CD4-positive, alpha-beta T cell treated with Interleukin-6 at 100 ng/mL for 8 hours (primary cell): ENCODE results near the gene ZNF787.

Experiments used
- DNase-seq: peaks from one replicate; pipeline ENCODE4 v3.0.0-alpha.2; 2020; ENCODE audit warnings: mixed read lengths, low spot score

Gene ZNF787

DNA sequence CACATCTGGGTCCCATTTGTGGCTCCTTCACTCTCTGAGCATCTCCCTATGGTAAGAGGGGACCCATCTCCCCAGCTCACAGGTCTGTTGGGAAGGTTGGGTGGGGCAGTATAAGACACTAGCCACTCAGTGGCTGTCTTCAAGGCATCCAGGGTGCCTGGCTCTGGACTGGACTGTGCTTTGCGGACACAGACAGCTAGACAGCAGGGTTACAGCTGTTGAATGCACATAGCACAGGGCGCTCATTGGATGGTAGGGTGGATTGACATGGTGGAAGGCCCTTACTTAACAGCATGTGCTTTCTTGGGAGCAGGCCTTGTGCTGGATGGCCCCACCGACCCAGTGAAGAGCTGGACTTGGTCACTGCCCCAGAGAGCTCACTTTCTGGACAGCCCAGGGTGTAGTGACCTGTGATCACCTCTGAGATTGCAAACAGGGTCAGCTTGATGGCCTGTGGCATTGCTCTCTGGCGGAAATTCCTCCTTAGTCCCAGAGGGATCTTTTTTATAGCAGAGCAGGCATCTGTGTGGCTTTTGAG is 21.9 kb upstream of the ZNF787 start:
- no peak for DNase-seq

DNA sequence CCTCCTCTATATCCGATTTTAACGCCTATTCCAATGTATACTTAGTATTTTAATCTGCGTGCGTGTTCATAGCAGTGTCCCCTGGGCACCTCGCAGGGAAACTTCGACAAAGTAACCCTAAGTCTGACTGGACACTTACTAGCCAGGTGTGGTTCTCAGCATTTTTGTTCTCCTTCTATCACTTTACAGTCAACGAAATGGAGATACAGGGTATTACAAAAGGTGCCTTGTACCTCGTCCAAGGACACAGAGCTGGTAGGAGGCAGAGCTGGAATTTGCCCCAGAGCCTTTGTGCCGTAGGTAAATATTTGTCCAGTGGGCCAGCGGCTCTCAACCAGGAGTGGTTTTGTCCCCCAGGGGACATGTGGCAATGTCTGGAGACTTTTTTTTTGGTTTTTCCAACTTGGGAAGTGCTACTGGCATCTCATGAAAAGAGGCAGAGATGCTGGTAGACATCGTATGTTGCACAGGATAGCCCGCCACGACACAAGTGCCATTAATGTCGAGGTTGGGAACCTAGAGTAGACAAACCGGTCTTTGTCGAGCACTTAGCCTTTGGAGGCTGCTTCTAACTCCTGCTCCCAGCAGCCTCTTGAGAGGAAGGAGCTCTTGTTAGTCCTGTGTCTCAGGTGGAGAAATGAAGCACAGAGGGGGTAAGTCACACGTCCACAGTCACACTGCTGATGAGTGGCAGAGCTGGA is 21.1 kb upstream of the ZNF787 start:
- no peak for DNase-seq

DNA sequence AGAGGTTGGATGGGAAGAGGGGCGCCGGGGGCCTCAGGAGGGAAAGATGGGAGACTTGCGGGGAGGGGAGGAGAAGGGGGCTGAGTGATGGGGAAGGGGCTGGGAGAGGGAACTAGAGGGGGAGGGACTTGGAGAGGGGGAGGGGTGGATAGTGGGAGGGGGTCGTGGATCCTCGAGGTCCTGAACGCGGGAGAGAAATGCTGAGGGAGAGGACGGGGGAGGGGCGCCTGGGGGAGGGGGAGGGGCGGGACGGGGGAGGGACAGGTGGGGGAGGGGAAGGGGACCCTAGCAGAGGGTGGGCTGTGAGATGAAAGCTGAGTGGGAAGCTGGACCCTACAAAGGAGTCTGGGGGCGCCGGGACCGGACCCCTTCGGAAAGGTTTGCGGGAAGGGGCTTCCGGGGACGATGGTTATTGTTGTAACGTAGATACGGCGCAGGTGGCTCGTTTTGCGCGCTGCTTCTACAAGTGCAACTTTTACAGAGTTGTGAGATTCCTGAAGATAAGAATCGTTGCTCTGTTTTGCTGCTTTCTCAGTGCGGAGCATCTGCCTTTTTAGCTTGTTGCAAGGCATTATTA is 20.4 kb upstream of the ZNF787 start:
- no peak for DNase-seq

DNA sequence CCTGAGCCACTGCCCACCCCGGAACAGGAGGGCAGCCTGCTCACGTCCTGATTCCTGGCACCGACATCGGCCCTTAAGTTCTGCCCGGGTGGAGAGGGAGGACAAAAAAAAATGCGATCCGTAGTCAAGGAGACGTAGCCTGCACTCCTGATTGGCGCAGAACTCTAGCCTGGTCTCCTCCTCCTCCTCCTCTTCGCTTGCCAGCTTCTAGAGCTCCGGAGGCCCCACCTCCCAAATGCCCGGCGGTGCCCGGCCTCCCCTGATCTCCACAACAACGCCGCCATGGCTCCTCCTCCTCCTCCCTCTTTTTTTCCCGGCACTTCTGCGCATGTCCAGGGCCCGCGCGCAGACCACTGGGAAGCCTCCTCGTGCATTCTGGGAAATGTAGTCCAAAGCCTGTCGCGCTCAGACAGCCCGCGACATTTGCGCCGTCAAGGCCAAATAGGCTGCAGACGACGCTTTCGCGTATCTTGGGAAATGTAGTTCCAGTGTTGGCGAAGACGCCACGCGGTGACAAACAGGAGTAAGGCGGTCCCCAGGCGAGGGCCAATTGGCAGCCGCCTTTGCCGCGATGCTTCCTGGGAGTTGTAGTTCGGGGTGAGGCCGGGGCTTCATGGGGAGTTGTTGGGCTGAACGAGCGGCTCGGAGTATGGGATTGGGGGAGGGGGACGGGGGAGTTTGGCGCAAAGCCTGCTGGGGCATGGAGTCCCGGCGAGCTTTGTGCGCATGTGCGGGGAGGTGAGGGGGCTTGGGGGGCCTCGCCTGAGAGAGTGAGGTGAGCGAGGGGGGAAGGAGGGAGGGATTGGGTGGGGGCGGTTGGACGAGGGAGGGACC is 19.7 kb upstream of the ZNF787 start, which contains the start of gene ZNF444:
Gene ZNF444 (plus strand): TSS at position 705 of the 834 bp plus-strand sequence. CDS start 5,625 bp downstream, outside the sequence.
- DNase-seq, result peak; percentile 100

DNA sequence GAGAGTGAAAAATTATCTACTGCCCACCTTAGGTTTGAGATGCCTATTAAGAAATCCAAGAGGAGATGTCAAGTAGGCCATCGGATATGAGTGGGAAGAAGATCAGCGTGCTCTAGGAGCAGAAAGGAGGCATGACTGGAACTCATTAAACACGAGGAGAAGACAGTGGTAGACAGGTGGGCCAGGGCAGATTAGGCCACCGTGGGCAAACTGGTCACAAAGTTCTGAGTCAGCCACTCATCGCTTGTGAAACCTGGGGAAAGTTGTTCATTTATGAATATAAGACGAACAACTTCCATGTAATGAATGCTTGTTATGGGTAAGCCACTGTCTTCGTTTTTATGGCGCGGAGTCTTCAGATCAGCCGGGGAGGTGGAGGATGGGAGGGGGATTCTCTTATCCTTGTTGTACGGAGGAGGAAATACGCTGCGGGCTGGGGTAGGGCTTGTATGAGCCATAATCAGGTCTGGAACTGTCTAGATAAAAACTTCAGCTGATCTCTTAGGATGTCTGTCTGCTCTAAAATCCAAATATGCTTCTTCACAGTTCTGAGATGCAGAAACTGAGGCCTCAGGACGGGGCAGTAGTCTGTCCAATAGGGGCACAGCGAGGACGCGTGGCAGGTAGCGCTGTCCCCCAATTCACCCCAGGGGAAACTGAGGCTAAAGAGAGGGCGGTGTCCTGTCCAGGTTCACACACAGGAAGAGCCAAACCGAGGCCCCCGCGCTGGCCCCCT is 18.9 kb upstream of the ZNF787 start:
- DNase-seq, result no peak

DNA sequence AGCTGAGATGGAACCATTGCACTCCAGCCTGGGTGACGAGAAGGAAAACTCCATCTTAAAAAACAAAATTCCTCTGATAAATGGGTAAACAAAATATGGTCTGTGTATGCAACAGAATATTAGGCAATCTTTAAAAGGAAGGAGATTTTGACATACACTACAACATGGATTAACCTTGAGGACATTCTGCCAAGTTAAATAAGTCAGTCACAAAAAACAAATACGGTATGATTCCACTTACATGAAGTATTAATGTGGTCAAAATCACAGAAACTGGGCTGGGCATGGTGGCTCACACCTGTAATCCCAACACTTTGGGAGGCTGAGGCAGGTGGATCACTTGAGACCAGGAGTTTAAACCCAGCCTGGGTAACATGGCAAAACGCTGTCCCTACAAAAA is 17.0 kb upstream of the ZNF787 start:
- DNase-seq, result no peak

DNA sequence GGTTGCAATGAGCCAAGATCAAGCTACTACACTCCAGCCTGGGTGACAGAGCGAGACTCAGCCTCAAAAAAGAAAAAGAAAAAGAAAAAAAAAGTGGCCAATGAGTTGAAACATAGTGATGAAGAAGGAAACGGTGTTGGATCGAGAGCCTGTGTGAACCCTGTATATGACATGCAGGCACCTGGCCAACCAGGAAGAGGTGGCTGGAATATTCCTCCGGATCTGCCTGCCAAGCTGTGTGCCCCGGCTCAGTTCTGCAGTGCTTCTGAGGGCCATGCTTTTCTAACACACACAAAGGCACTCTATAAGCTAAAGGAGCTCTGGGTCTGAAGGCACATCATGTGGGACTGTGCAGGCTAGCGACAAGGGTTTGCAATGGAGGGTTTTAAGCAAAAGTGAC is 16.3 kb upstream of the ZNF787 start:
- no peak for DNase-seq

DNA sequence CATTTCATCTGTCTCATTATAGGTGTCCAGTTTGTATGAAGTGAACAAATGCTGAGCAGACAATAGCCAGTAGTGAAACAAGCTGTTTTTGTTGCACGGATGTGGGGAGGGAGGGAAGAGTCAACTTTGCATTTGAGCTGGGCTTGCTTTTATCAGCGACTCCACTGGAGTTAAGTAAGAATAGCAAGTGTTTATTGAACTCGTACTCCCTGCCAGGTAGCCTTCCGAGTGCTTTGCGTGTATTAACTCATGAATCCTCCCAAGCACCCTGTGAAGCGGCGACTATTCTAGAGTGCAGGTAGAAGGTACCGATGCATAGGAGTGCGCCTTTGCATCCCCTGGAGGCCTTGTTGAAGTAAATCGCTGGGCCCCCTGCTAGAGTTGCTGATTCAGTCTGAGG is 15.3 kb upstream of the ZNF787 start:
- DNase-seq, result no peak

DNA sequence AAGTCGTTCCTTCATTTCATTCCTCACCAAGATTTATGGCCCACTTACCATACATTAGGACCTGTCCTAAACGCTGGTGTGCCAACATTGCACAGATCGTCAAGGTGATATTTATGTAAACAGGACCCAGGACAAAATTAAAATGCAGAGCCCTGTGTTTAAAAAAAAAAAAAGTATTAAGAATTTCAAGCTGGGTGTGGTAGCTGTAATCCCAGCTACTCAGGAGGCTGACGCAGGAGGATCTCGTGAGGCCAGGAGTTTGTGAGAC is 13.5 kb upstream of the ZNF787 start:
- no peak for DNase-seq

DNA sequence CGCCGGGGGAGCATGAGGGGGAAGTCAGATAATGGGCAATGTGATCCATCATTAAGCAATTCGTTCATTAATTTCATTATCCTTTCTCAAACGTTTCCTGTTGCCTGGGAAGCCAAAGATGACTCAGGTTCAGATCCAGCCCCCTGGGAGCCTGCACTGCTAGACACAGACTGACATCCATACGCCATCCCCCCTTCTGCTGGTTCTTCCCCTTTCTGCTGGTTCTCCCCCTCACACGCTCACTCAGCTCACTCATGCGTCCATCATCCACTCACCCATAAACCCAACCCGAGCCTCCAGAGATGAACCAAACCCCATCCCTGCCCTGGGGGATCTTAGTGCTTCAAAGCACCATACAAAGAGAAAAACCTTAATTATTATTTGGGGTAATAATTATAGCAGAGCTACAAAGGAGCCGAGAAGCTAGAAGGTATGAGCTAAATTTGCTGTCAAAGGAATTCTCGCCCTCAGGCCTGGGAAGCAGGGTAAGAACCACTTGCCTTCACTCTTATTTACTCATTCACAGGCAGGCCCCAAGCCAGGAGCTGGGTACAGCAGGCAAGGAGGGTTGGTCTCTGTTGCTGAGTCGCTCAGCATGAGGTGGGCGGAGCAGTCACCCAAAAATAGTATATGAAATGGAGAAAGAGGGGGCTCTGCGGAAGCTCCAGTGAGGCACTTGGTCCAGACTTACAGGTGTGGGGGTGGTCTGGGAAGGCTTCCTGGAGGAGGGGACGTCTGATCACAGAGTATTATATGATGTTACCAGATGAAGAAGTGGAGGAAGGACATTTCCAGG is 13.0 kb upstream of the ZNF787 start:
- no peak for DNase-seq

DNA sequence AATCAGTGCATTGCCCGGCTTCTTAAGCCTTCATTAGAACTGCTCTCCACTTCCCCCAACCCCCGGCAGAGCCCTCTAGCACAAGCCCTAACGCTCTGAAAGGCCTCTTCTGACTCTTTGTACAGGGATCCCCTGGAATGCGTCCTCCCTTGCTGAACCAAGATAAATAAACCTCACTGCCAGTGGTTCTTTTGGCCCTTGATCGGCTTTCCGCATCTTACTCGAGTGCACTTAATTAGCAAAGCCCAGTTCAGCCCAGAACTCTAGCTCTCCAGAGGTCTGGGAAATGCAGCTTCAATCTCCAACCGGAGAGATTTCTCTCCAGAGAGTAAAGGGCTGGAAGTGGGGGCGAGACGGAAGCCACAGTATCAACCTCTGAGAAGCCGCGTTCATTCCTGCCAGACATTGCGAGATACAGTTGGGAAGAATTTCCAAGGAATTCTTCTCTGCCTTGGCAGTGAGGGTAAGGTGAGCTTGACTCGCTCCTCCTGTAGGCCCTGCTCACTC is 11.3 kb upstream of the ZNF787 start:
- DNase-seq, result no peak

DNA sequence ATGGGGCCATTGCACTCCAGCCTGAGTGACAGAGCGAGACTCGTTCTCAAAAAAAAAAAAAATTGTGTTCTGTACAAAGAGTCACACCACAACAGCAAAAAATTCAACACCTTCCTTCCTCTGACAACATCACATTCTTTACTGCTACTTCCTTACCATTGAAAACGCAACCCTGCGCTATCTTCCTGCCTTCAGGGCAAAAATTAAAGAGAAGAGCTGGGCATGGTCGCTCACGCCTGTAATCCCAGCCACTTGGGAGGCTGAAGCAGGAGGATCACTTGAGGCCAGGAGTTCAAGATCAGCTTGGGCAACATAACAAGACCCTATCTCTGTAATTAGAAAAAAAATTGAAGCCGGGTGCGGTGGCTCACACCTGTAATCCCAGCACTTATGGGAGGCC is 10.6 kb upstream of the ZNF787 start:
- DNase-seq, result no peak

DNA sequence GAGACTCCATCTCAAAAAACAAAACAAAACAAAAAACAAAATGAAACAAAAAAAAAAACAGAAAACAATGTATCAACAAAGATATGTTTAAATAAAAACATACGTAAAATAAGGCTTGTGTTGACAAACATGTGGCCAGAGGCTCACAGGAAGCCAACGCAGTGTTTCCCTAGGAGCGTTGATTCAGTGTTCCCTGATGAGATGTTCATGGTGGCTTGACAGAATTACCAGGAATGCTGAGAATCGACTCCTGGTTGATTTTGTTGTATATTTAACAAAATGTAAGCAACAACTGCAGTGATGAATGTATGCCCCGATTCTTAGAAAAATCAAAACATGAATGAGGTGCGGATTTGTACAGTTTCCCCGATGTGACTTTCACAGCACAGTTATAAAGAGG is 8.9 kb upstream of the ZNF787 start:
- DNase-seq, result no peak

DNA sequence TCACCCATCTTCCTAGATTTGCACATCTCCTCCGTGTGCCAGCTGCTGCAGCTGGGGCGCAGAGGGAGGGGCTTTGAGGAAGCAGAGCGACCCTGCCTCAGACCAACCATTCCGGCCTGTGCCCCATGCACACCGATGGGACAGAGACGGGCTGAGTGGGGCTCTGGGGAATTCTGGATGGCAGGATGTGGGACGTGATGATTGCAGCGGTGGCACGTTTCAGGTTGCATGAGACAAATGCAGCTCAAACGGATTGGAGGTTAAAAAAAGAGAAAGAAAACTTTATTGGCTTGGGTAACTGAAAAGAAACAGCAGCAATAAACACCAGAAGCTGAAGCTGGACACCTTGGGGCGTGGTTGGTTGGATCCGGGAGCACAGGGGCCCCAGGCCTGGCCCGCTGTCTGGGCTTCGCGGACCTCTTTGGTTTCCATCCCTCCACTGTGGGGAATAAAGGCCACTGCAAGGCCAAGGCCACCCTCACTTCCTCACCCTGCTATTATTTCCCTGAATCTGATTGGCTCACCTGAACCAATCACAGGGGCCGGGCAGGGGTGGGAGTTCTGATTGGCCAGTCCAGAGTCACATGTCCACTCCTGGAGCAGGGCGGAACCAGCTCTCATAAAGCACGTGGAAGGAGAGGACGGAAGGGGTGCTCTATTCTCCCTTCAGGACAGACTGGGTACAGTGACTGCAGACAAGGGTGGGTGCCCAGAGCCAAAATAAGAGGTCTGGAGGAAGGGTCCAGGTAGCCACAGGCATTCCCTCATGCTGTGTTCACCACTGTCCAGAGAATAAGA is 6.1 kb upstream of the ZNF787 start:
- no peak for DNase-seq

DNA sequence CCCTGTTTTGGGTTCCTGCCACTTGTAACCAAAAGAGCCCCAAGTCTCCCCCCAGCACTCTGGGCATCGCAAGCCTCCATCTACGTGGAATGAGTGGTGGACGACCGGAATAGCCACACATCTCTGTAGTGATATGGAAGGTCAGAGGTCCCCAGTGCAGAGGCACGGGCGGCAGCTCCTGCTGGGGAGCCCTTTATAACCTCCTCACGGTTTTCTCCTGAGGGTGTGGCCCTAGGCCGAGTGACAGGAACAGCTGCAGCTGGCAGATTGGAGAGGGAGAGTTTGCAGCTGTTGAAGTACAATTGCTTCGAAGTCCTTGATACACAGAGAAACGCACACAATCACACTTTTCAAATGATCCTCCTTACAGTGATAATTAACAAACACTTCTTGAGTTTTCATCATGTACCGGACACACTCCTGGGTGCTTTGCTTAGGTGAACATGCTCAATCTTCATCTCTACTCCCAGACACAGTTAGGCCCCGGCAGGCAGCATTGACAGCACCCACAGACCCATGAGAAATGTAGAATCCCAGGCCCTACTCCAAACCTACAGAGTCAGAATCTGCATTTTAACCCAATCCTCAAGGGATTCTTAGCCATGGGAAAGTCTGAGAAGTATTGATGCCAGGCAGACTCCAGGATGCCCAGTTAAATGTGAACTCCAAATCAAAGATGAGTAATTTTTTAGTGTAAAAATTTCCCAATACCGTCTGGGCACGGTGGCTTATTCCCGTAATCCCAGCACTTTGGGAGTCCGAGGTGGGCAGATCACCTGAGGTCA is 4.9 kb upstream of the ZNF787 start:
- DNase-seq, result no peak

DNA sequence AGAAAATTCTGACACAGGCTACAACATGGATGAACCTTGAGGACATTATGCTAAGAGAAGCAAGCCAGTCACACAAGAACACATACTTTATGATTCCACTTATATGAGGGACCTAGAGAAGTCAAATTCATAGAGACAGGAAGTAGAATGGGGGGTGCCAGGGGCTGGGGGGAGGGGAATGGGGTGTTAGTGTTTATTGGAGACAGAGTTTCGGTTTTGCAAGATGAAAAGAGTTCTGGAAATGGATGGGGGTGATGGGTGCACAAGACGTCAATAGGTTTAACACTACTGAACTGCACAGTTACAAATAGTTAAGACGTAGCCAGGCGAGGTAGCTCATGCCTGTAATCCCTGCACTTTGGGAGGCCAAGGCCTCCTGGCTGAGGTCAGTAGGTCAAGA is 3.5 kb upstream of the ZNF787 start:
- DNase-seq, result peak; percentile 52

DNA sequence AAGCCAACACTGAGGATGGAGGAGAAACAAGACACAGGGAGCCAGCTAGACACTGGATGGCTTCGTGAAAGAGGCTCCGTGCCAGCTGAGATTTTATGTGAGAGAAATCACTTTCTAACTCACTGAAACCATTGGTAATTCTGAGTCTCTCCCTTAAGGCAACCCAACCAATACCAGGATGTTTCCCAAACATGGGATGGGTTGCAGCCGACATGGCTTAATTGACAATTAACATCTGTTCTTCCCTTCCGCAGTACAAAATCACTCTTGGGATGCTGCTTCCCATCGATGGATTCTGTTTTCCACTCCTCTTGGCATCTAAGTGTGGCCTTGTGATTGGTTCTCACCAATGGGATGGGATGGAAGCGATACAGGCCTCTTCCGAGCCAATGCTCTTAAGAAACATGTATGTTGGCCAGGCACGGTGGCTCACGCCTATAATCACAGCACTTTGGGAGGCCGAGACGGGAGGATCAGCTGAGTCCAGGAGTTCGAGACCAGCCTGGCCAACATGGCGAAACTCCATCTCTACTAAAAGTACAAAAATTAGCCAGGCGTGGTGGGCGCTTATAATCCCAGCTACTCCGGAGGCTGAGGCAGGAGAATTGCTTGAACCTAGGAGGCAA is 2.3 kb upstream of the ZNF787 start:
- DNase-seq, result no peak

DNA sequence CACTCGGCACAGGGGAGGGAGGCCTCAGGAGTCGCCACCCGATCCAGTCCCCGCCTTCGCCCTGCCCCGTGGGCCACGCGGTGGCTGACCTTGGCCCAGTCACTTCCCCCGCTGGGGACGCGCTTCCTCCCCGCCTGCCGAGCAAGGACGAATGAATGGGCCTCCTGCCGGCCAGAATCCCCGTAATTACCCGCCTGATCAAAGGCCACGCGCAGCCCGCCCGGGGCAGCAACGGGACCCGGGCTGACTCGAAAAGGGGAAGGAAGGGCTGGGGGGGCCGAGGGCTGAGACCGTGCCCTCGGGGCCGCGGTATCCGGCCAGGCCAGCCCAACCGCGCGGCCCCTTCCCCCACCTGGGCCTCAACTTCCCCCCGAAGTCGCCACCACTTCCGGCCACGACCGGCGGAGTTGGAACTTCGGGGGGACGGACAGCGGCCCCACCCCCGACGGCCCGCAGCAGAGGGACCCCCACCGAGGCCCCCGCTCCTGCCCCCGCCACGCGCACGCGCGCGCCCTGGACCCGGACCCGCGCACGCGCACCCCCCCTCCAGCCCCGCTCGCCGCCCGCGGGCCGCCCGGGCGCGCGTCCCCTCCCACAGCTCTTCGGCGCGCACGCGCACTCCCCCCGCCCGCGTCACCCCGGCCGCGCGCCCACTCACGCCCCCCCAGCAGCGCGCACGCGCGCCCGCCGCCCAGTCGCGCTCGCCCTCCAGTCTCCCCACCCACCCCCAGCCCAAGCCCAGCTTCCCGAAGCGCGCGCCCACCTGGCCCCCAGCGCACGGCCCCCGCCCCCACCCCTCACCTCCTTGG is 520 bp downstream of the ZNF787 start:
- DNase-seq, result peak; percentile 67
